DMS53 (cell line): ENCODE measurements around the gene DDTL.
"Not testable (repeated sequence)": the region's sequence is repeated elsewhere in the genome, so short reads cannot be mapped to it uniquely, and the experiment has no call there.

ENCODE experiments used
- DNase-seq: peaks from one replicate; lab custom pipeline; 2025; lab: John Stamatoyannopoulos, UW

DDTL gene

DNA sequence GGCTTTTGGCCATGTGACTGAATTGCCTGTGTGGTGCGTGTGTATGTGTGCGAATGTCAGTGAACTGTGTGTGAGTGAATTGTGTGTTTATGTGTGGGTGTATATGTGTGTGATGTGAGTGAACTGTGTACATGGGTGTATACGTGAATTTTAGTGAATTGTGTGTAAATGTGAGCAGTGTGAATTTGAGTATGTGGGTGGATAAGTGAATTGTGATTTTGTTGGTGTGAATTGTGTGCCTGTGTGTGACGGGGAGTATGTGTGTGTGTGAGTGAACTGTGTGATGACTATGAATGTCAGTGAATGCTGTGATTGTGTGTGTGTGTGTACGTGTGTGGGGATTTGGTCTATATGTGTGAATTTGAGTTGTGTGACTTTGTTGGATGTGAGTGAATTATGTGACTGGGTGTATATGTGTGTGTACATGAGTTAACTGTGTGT lies 3.5 kb downstream of the DDTL start:
- DNase-seq, result no peak

DNA sequence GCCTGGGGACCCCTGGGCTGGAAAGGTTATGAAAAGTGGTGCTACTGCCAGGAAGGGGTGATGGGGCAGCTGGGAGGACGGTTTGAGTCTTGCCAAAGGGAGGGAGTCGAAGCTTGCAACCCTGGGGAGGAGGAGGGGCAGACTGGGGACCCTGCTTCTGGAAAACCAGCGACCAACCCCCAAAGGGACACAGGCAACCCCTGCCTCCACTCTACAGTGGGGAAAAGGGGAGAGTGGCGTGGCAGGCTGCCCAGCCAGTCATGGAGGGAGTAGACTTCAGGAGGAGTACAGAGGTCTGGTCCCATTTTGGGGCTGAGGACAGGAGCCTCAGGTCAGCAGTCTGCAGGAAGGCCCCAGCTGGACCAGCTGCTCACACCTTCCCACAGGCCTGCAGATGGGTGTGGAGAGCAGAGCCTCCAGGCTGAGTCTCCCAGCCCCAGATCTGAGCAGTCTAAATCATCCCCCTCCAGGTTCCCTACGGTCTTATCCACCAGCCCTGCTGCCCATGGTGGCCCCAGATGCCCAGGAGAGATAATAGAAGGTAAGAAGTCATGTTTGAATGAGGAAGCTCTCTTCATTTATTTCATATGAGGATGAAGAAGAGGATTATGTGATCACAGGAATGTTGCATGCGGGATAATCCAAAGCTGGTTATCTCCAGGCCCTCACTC lies 4.3 kb downstream of the DDTL start:
- DNase-seq, result no peak

DNA sequence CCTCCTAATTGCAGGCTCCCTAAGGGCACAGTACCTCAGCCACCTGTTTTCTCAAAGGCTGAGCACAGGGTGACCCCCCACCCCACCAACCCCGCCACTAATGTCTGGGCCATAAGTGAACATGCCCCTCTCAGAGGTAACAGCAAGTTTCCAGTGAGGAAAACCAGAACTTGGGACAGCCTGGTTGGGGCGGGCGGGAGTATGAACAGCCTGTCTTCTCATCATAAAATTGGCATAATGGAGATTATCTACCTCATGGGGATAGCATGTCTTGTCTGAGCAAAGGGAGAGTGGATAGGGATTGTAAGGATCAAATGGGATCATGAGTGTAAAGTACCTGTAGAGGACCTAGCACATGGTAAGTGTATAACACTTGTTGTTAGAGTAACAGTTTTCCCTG lies 5.2 kb downstream of the DDTL start:
- DNase-seq, result not testable (repeated sequence)

DNA sequence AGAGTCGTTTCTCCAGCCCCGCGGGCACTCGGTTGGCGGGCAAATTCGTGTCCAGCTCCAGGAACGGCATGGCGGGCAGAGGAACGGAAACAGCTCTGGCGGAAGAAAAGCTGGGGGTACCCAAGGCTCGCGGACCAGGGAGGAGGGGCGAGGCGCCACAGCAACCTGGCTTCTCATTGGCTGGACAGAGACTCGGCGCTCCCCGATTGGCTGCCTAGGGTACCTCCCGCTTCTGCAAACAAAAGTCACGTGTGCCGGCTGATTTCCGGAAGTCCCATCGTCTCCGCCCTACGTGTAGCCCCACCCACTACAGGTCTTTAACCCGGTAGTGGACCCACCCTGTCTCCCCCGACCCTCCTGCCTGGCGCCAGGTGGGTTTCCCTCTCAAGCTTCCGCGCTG lies 7.7 kb downstream of the DDTL start, which contains the start of gene DDT:
DDT (minus strand) TSS at position 97 of the 400 bp plus-strand sequence; CDS start at position 70, 27 bp downstream.
- DNase-seq, result not testable (repeated sequence)

DNA sequence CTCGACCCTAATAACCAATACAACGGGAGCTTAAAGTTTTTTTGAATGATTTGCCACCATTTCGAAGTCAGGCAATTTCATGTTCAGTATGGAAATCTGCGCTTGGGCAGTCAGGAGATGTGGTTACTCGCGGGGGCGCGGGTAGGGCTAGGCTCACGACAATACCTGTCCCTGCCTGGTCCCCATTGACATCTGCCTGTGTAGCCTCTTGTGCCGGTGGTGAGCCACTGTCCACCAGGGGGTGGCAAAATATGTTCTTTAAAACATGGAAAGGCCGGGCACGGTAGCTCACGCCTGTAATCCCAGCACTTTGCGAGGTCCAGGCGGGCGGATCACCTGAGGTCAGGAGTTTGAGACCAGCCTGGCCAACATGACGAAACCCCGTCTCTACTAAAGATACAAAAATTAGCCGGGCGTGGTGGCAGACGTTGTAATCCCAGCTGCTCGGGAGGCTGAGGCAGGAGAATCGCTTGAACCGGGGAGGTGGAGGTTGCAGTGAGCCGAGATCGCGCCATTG lies 8.2 kb downstream of the DDTL start:
- not testable (repeated sequence) for DNase-seq

DNA sequence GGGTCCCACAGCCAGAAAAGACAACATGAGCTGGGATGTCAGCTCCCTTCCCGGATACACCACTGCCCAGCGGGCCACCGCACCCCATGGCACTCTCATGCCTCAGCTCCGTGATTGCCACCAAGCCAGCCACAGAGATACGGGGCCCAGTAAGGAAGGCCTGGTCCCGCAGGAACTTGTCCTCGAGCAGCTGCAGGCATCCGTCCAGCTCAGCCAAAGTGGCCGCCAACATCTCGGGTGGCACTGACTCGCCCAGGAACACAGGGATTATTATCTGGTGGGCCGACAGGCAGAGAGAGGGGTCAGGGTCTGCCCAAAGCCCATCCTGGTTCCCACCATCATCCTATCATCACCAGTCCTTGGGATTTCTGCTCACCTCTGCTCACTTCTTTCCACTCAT lies 10.6 kb downstream of the DDTL start:
- DNase-seq, result not testable (repeated sequence)

DNA sequence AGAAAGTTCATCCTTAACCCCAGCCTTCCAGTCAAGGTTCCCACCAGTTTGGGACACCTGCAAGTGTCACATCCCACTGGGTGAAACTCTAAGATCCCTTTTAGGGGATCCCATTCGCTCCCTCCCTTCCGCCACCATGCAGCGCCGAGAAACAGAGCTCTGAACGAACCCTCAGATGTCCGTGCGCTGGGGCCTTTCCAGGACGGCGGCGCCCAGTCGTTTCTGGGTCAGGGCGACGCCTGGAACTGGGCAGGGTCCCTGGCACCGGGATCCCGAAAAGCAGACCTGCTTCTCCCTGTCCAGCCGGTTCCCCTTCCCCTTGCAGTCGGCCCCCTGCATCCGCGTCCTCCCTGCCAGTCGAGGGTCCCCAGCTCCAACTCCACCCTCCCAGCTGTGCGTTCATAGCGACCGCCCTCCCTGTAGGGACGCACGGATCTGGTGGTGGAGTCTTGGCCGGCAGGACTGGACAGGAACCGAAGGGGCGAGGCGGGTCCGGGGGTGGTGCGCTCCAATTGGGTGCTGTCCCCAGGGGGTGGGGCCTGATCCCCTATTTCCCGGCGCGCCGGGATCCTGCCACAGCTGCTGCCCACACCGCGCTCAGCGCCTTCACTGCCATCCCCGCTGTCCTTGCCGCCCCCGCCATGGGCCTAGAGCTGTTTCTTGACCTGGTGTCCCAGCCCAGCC lies 13.0 kb downstream of the DDTL start, which contains the start of gene GSTT2:
GSTT2 (plus strand) TSS at position 578 of the 684 bp plus-strand sequence.
- DNase-seq, result not testable (repeated sequence)

DNA sequence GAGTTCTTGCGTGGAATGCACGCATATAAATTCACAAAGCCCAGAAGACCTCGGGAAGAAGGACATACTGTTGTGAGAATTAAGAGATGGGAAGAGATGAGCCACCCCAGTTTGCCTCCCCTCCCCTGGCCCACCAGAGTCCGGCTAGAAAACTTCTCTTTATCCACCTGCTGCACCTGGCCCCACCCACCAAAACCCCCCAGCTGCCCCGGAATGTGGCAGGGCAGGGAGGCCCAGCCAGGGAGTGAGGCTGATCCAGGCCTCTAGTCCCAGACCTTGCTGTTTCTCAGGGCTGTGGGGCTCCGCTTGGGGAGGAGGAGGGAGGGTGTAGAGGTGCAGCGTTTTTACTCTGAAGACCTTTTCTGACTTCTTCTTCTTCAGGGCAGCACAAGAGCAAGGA lies 13.9 kb downstream of the DDTL start:
- DNase-seq, result not testable (repeated sequence)

DNA sequence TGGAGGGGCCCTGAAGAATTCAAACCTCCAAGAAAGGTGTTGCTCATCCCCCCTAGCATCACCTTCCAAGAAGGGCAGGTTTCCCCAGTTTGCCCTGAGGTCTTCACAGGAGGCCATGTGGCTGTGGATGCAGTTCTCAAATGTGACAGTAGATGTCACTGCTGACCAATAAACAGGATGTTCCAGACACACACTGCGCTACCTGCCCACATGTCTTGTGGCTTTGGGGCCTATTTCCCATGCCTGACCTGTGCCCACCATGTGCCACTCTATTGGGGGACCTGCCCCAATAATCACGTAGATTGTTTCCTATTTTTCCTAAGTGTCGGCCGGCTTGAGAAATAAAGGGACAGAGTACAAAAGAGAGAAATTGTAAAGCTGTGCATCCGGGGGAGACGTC lies 17.7 kb downstream of the DDTL start:
- DNase-seq, result no peak

DNA sequence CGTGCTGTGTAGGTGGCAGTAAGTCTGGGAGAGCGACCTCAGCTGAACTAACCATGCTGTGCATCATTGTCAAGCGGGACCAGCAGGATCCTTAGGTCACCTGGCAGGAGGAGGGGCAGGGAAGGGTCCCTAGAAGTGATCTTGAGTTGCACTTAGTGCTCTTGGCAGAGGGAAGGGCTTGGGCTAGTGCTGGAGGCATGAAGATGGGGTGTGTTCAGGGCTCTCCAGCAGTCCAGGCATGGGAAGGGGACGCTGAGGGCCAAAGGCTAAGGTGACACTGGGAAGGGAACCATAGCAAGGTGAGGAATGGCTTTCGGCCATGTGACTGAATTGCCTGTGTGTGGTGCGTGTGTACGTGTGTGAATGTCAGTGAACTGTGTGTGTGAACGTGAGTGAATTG lies 19.4 kb downstream of the DDTL start:
- not testable (repeated sequence) for DNase-seq

DNA sequence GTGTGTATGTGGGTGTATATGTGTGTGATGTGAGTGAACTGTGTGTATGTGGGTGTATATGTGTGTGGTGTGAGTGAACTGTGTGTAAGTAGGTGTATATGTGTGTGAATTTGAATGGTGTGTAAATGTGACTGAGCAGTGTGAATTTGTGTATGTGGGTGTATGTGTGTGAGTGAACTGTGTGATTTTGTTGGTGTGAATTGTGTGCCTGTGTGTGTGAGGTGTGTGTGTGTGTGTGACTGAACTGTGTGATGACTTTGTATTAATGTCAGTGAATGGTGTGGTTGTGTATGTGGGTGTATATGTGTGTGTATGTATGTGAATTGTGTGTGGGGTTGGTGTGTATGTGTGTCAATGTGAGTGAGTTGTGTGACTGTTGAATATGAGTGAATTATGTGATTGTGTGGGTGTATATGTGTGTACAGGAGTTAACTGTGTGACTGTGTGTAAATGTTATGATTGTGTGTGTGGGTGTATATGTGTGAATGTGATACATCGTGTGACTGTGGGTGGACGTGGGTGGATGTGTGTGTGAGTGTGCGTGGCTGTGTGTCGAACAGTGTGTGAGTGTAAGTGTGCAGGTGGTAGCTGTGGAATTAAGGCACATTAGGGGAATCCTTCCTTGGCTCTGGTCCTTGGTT lies 20.0 kb downstream of the DDTL start:
- not testable (repeated sequence) for DNase-seq

DNA sequence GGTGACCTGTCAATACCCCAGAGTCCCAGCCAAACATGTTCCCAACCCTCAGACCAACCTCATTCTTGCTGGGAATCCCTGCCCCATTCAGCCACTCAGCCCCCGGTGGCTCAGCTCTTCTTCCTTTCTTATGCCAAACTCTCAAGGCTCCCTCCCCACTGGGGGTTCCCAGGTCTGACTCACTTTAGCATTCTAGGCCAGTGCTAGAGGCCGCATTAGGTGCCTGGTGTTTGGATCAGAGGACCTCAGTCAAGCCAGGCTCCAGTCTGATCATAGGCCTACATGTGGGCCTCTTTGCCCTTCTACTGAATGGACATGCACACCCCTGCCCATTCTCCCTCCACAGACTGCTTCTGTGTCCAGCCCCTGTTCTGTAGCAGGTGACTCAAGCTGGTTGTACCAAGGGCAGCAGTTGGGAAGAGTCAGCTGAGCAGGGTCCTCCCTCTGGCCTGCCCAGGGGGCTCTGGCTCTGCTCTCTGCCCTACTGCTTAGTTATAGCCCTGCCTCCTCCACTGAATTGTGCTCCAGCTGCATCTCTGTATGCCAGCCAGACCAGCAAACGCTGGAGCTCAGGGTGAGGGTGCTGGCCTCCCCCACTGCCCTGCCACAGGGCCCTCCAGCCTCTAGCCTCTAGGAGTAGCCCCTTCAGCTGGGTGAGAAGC lies 23.0 kb downstream of the DDTL start:
- not testable (repeated sequence) for DNase-seq

DNA sequence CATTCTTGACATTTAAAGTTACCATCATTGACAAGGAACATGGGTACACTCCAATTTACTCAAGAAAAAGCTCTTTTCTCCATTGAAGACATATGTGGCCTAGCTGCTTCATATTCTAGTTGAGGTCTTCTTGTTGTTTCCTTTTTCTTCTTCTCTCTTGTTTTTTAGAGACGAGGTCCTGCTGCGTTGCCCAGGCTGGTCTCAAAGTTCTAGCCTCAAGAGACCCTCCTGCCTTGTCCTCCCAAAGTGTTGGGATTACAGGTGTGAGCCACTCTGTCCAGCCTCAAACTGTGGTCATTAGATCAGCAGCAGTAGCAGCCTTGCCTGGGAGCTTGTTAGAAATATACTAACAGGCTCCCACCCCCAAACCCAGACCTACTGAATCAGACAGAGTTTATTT lies 26.4 kb downstream of the DDTL start:
- not testable (repeated sequence) for DNase-seq

DNA sequence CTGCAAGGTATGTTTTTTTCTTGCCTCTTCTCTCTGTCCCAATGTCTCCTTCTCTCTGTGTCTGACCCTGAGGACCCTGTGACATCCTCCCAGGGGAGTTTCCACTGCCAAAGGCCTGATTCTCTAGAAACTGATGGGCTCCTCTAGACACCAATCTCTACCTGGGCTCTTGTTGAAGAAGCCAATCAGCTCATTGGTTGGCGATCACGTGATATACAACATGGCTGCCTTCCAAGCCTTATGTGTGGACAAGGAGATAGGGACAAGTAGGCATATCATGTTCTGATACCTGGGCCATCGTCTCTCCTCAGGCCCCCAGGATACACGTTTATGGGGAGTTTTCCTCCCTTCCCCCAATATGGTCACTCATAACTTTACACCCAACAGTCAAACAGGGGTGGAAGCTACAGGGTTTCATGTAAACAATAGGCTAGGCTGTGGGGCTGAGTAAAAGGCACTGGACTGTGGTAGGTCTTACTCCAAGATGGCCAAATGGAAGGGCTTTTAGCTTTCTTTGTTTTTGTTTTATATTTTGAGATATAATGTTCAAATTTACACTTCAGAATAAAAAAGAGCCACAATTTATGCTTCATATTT lies 27.0 kb downstream of the DDTL start:
- not testable (repeated sequence) for DNase-seq

DNA sequence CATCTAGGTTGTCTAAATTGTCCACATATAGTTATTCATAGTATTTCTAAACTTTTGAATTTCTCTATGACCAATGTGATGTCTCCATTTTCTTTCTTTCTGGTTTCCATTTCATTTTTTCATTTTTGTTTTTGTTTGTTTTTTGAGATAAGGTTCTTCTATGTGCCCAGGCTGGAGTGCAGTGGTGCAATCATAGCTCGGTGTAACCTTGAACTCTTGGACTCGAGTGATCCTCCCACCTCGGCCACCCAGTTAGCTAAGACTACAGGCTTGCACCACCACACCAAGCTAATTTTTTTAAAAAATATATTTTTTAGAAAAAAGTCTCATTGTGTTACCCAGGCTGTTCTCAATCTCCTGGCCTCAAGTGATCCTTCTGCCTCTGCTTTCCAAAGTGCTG lies 30.4 kb downstream of the DDTL start:
- DNase-seq, result no peak

DNA sequence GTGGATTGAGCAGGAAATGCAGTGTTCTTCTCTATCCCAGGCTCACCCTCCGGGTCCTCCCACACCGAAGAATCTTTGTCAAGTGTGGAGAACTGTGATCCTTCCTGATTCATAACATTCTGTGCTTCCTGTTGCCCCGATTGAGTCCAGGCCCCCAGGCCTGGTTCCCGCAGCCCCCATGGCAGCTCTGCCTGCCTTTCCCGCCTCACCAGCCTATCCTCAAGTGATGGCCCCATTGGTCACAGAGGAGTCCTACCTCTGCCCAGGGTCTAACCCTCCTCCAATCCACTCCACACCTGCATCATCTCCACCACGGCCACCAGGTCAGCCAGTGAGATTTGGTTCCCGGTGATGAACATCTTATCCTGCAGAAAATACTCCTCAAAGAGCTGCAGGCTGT lies 33.1 kb downstream of the DDTL start:
- not testable (repeated sequence) for DNase-seq

DNA sequence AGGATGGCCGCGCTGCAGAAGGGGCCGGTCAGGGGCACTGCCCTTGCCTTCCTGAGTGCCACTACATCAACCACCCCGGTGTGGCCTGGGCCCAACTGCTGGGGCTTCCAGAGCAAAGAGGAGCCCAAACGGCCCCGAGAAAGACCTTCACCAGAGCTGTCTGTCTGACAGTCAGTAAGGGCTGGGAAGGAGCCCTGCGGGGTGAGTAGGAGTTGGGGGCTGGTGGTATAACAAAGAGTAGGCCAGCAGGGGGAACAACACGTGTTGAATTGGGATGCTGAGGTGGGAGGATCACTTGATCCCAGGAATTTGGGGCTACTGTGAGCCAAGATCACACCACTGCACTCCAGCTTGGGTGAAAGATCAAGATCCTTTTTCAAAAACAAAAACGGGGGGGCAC lies 34.6 kb downstream of the DDTL start:
- DNase-seq, result no peak

DNA sequence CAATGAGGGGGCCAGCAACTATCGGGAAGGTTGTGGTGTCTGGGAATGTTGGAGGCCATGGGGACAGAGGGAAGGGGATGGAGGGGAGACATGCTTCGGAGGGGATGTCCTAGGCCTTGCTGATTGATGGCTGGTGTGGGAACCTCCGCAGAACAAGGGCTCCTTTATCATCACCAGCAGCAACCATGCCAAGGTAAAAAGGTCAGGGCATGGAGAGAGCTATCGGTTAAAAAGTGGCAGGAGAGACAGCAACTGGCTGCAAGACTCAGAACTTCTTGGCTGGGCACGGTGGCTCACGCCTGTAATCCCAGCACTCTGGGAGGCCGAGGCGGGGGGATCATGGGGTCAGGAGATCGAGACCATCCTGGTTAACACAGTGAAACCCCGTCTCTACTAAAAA lies 35.6 kb downstream of the DDTL start:
- no peak for DNase-seq

DNA sequence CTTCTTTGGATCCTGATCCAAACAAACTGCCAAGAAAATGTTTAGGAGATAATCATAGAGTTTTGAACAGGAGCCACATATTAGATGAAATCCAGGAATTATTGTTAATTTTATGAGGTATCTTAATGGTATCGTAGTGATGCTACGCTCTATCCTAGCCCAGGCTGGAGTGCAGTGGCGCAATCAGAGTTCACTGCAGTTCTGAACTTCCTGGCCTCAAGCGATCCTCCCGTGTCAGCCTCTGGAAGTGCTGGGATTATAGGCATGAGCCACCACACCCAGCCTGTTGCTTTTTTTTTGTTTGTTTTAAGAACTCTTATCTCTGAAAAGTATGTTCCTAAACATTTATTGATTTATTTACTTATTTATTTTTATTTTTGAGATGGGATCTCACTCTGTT lies 36.2 kb downstream of the DDTL start:
- no peak for DNase-seq

DNA sequence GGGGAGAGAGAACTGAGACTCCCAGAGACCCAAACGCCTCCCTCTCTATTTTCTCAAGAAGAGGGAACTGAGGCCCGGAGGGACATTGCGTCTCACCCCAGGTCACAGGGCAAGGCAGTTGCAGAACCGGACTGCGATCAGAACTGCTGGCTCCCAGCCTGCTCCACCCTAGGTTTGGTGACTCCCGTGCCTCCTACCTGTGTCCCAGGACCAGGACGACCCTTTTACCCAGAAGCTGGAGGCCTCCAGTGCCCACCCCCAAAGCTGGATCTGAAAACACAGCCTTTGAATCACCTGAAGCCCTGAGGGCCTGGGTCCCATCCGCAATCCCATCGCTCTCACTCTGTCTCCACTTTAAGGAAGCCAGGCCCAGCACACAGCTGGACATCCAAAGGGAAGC lies 37.2 kb downstream of the DDTL start:
- no peak for DNase-seq

DNA sequence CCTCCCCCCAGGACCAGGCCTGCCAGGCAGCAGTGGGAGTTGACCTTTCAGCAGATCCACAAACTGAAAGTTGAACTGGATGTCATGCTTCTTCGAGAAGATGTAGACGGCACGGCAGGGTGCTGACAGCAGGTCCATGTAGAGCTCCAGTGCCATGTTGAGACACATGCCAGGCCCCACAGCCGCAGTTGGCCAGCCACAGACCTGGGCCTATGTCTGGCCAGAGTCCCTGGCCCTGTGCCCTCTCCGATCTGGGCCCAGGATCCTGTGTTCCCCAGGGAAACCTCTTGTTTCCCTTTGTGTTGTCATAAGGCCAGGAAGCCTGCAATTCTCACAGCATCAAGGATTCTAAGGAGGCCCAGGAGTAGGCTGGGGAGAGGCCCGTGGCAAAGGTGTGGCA lies 38.5 kb downstream of the DDTL start, which contains the start of gene GSTT4:
GSTT4 (minus strand) TSS at position 253 of the 400 bp plus-strand sequence; CDS start at position 156, 97 bp downstream.
- DNase-seq, result no peak
